ENCODE results near the gene PXK. TPM values are rescaled to one million over a fixed set of nuclear protein-coding genes. Genes with fewer than 3 reads are reported as not detected.

The PXK gene
- total RNA-seq, 1 donor from 2014 or later = 12.0 TPM

- DNase-seq (no peak), ATAC-seq (ENCODE audit: poor library complexity) (no peak)
- intact Hi-C loops (cut with DNase I) = no loop called here
These were observed 8.0 kb downstream of the PXK start for GRCh38 chr3:58340594-58341244.

GRCh38 chr3:58341376-58341775 lies 8.7 kb downstream of the PXK start:
- intact Hi-C loops (cut with DNase I) = no loop called here
- DNase-seq (no peak), ATAC-seq (ENCODE audit: poor library complexity) (no peak)

- no peak for ATAC-seq (ENCODE audit: poor library complexity)
- intact Hi-C loops (cut with DNase I) = no loop called here
These were observed 10.0 kb downstream of the PXK start for GRCh38 chr3:58342676-58343075.

GRCh38 chr3:58345457-58345856 lies 12.8 kb downstream of the PXK start:
- DNase-seq = no peak

More at GRCh38 chr3:58342676-58343075, 10.0 kb downstream of the PXK start:
- no peak for DNase-seq

GRCh38 chr3:58346368-58346767 lies 13.7 kb downstream of the PXK start:
- no peak for ATAC-seq (ENCODE audit: poor library complexity)
- no peak for DNase-seq
- intact Hi-C loops (cut with DNase I) = no loop called here

More at GRCh38 chr3:58345457-58345856, 12.8 kb downstream of the PXK start:
- intact Hi-C loops (cut with DNase I) = no loop called here
- no peak for ATAC-seq (ENCODE audit: poor library complexity)

GRCh38 chr3:58347984-58348383 lies 15.3 kb downstream of the PXK start:
- ATAC-seq (ENCODE audit: poor library complexity) = no peak
- DNase-seq = no peak
- intact Hi-C loops (cut with DNase I) = no loop called here

GRCh38 chr3:58349792-58350626 lies 17.3 kb downstream of the PXK start:
- intact Hi-C loops (cut with DNase I) = no loop called here
- peak; percentile 12 for ATAC-seq (ENCODE audit: poor library complexity)
- DNase-seq = no peak

GRCh38 chr3:58350627-58351013 lies 17.9 kb downstream of the PXK start:
- DNase-seq (no peak), ATAC-seq (ENCODE audit: poor library complexity) (peak; percentile 36)
- intact Hi-C loops (cut with DNase I) = no loop called here

GRCh38 chr3:58351920-58352319 lies 19.2 kb downstream of the PXK start:
- ATAC-seq (ENCODE audit: poor library complexity) = no peak
- intact Hi-C loops (cut with DNase I) = no loop called here
- no peak for DNase-seq

- intact Hi-C loops (cut with DNase I) = no loop called here
- no peak for DNase-seq
- ATAC-seq (ENCODE audit: poor library complexity) = no peak
These were observed 19.9 kb downstream of the PXK start for GRCh38 chr3:58352626-58353025.

GRCh38 chr3:58353722-58354553 lies 21.2 kb downstream of the PXK start:
- intact Hi-C loops (cut with DNase I) = no loop called here
- no peak for DNase-seq
- ATAC-seq (ENCODE audit: poor library complexity) = peak; percentile 16

GRCh38 chr3:58355179-58355578 lies 22.5 kb downstream of the PXK start:
- DNase-seq = no peak
- no peak for ATAC-seq (ENCODE audit: poor library complexity)
- intact Hi-C loops (cut with DNase I) = no loop called here

GRCh38 chr3:58356054-58356453 lies 23.4 kb downstream of the PXK start:
- DNase-seq (no peak), ATAC-seq (ENCODE audit: poor library complexity) (peak; percentile 39)
- intact Hi-C loops (cut with DNase I) = no loop called here

GRCh38 chr3:58357402-58357801 lies 24.7 kb downstream of the PXK start:
- intact Hi-C loops (cut with DNase I) = no loop called here
- DNase-seq (no peak), ATAC-seq (ENCODE audit: poor library complexity) (no peak)

GRCh38 chr3:58358092-58358491 lies 25.4 kb downstream of the PXK start:
- no peak for DNase-seq
- no peak for ATAC-seq (ENCODE audit: poor library complexity)
- intact Hi-C loops (cut with DNase I) = no loop called here

GRCh38 chr3:58358808-58359207 lies 26.1 kb downstream of the PXK start:
- no peak for ATAC-seq (ENCODE audit: poor library complexity)
- no peak for DNase-seq
- intact Hi-C loops (cut with DNase I) = no loop called here

- intact Hi-C loops (cut with DNase I) = no loop called here
- ATAC-seq (ENCODE audit: poor library complexity) = no peak
- DNase-seq = no peak
These were observed 26.9 kb downstream of the PXK start for GRCh38 chr3:58359621-58360020.

- DNase-seq (no peak), ATAC-seq (ENCODE audit: poor library complexity) (no peak)
- intact Hi-C loops (cut with DNase I) = no loop called here
These were observed 29.2 kb downstream of the PXK start for GRCh38 chr3:58361866-58362265.

- no peak for ATAC-seq (ENCODE audit: poor library complexity)
- intact Hi-C loops (cut with DNase I) = no loop called here
- DNase-seq = no peak
These were observed 34.0 kb downstream of the PXK start for GRCh38 chr3:58366699-58367098.

Measured in Right ventricle myocardium superior (tissue), 1 donor.